ENCODE measurements around the gene ANKRD50.

DNA sequence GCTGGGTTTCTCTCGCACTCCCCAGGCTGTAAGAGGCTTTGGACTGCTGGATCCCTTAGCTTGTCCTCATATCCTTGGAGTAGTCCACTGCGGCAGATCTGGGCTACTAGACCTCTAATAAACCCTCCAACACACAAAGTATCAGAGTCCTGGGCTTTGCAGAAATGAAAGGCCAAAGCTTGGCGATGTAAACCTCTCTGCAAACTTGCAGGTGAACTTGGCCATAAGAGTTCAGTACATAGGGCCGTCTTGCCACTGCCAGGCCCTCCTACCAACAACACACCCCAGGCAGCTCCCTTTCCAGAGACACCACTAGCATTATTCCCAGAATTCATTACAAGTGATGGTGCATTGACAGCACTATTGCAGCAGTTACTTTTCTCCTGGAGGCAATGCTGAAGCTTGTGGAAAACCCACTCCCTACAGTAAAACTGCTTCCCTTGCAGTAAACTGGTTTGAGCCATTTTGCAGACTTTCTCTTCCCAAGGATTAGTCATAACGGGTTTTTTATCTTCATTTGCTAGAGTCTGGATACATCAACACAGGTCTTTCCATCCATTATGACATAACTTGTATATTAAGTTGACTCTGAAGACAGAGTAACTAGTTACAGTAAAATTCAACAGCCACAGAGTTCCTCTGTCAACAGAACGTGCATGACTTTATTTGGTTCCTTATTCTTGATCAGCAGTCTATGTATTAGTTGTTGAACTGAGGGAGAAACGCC is 2.4 kb downstream of the ANKRD50 start:
- TF ChIP-seq, protein P1, sequence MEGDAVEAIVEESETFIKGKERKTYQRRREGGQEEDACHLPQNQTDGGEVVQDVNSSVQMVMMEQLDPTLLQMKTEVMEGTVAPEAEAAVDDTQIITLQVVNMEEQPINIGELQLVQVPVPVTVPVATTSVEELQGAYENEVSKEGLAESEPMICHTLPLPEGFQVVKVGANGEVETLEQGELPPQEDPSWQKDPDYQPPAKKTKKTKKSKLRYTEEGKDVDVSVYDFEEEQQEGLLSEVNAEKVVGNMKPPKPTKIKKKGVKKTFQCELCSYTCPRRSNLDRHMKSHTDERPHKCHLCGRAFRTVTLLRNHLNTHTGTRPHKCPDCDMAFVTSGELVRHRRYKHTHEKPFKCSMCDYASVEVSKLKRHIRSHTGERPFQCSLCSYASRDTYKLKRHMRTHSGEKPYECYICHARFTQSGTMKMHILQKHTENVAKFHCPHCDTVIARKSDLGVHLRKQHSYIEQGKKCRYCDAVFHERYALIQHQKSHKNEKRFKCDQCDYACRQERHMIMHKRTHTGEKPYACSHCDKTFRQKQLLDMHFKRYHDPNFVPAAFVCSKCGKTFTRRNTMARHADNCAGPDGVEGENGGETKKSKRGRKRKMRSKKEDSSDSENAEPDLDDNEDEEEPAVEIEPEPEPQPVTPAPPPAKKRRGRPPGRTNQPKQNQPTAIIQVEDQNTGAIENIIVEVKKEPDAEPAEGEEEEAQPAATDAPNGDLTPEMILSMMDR (IDR thresholded peaks at IDR 0.05) = no peak
- TF ChIP-seq POLR2A (IDR thresholded peaks at IDR 0.05) = no peak
- no peak for TF ChIP-seq POLR2AphosphoS5 (IDR thresholded peaks at IDR 0.05)
